SU-DHL-6 (cell line): Measurements from ENCODE around the gene CDKL4.

Source experiments
- CTCF ChIP-seq: fragments of 200-600 bp; sonication (generic); IDR thresholded peaks from one replicate; pipeline ENCODE4 v1.5.1; 2017; ENCODE audit warnings: antibody characterized with exemption, mild to moderate bottlenecking, low read length, moderate library complexity; ENCODE audit not compliant: insufficient read depth, poor library complexity, severe bottlenecking
- EZH2phosphoT487 ChIP-seq: fragments of 200-600 bp; sonication (generic), shearing (Covaris generic); conservative IDR thresholded peaks from 2 replicates; pipeline ENCODE4 v1.6.1; 2018; ENCODE audit warnings: mild to moderate bottlenecking, antibody characterized with exemption, low read length, moderate library complexity, mixed read lengths

GRCh38 chr2:39153312-39153711, 90.5 kb downstream of the CDKL4 start:
- TF ChIP-seq CTCF, result no peak
- no peak for TF ChIP-seq EZH2phosphoT487
